SK-N-SH treated with all-trans-retinoic acid at 6 μM for 48 hours (cell line): ENCODE measurements around the gene MEIOC.

Source experiments
- ATAC-seq: fragments of 200-7000 bp; cut with Tn5 transposase; 3 replicates; pipeline ENCODE4 v1.9.1; 2020; ENCODE audit warnings: mild to moderate bottlenecking, moderate library complexity
- ARNTL ChIP-seq: fragments of 450-650 bp; formaldehyde crosslinking; IDR thresholded peaks from 2 replicates; pipeline ENCODE4 v1.5.0; 2020; ENCODE audit warnings: low read depth, mild to moderate bottlenecking, moderate library complexity, borderline replicate concordance
- BACH2 ChIP-seq: fragments of 250-450 bp; sonication (Bioruptor Pico); IDR thresholded peaks from 2 replicates; pipeline ENCODE4 v1.9.0; 2021; ENCODE audit warnings: mild to moderate bottlenecking, borderline replicate concordance
- ESRRG ChIP-seq: fragments of 250-450 bp; sonication (Bioruptor Pico); IDR thresholded peaks from 2 replicates; pipeline ENCODE4 v1.6.1; 2021; ENCODE audit warnings: mild to moderate bottlenecking
- GLIS3 ChIP-seq: fragments of 250-450 bp; sonication (Bioruptor Pico); IDR thresholded peaks from 2 replicates; pipeline ENCODE4 v1.5.0; 2020; ENCODE audit warnings: mild to moderate bottlenecking, moderate library complexity
- ISL1 ChIP-seq: fragments of 250-450 bp; sonication (Bioruptor Pico); IDR thresholded peaks from 2 replicates; pipeline ENCODE4 v2.1.2; 2022; ENCODE audit warnings: mild to moderate bottlenecking, moderate library complexity
- OSR1 ChIP-seq: fragments of 250-450 bp; sonication (Bioruptor Pico); IDR thresholded peaks from 2 replicates; pipeline ENCODE4 v1.8.0; 2022; ENCODE audit warnings: moderate library complexity, mild to moderate bottlenecking, inconsistent platforms
- POU6F1 ChIP-seq: fragments of 250-450 bp; sonication (Bioruptor Pico); IDR thresholded peaks from 2 replicates; pipeline ENCODE4 v1.8.0; 2021; ENCODE audit warnings: low read depth, mild to moderate bottlenecking, moderate library complexity, borderline replicate concordance
- PPARA ChIP-seq: fragments of 250-450 bp; sonication (Bioruptor Pico); IDR thresholded peaks from 2 replicates; pipeline ENCODE4 v1.5.0; 2020; ENCODE audit warnings: mild to moderate bottlenecking, borderline replicate concordance
- RARB ChIP-seq: fragments of 250-450 bp; sonication (Bioruptor Pico); IDR thresholded peaks from 2 replicates; pipeline ENCODE4 v1.8.0; 2021; ENCODE audit warnings: mild to moderate bottlenecking, moderate library complexity
- SNAI2 ChIP-seq: fragments of 250-450 bp; sonication (Bioruptor Pico); IDR thresholded peaks from 2 replicates; pipeline ENCODE4 v1.5.0; 2020; ENCODE audit warnings: mild to moderate bottlenecking, moderate library complexity
- TCF4 ChIP-seq: fragments of 250-450 bp; sonication (Bioruptor Pico); IDR thresholded peaks from 2 replicates; pipeline ENCODE4 v1.8.0; 2021; ENCODE audit warnings: mild to moderate bottlenecking, moderate library complexity, borderline replicate concordance
- TOX ChIP-seq: fragments of 250-450 bp; sonication (Bioruptor Pico); IDR thresholded peaks from 2 replicates; pipeline ENCODE4 v1.8.0; 2021; ENCODE audit warnings: mild to moderate bottlenecking, moderate library complexity, borderline replicate concordance
- ZC3H10 ChIP-seq: fragments of 250-450 bp; sonication (Bioruptor Pico); IDR thresholded peaks from 2 replicates; pipeline ENCODE4 v1.5.1; 2021; ENCODE audit warnings: mild to moderate bottlenecking, moderate library complexity
- ZFP30 ChIP-seq: fragments of 450-650 bp; formaldehyde crosslinking; IDR thresholded peaks from 2 replicates; pipeline ENCODE4 v1.5.0; 2022; ENCODE audit warnings: mild to moderate bottlenecking, moderate library complexity
- ZNF565 ChIP-seq: fragments of 450-650 bp; formaldehyde crosslinking; conservative IDR thresholded peaks from 2 replicates; pipeline ENCODE4 v1.5.0; 2020; ENCODE audit warnings: low read depth, mild to moderate bottlenecking, moderate library complexity
- ZNF70 ChIP-seq: fragments of 450-650 bp; formaldehyde crosslinking; IDR thresholded peaks from 2 replicates; pipeline ENCODE4 v1.5.0; 2020; ENCODE audit warnings: mild to moderate bottlenecking, moderate library complexity
- ZNF8 ChIP-seq: fragments of 450-650 bp; formaldehyde crosslinking; IDR thresholded peaks from 2 replicates; pipeline ENCODE4 v1.5.0; 2020; ENCODE audit warnings: mild to moderate bottlenecking, moderate library complexity
- TF ChIP-seq, protein P1 (sequence below): fragments of 250-450 bp; sonication (Bioruptor Pico); IDR thresholded peaks from 2 replicates; pipeline ENCODE4 v1.5.1; 2021; ENCODE audit warnings: mild to moderate bottlenecking, moderate library complexity
- TF ChIP-seq, protein P2 (sequence below): fragments of 250-450 bp; sonication (Bioruptor Pico); IDR thresholded peaks from 2 replicates; pipeline ENCODE4 v1.5.1; 2020; ENCODE audit warnings: low read depth, mild to moderate bottlenecking, moderate library complexity
- TF ChIP-seq, protein P3 (sequence below): fragments of 250-450 bp; sonication (Bioruptor Pico); IDR thresholded peaks from 2 replicates; pipeline ENCODE4 v1.8.0; 2020; ENCODE audit warnings: mild to moderate bottlenecking, moderate library complexity, borderline replicate concordance

The MEIOC gene

DNA sequence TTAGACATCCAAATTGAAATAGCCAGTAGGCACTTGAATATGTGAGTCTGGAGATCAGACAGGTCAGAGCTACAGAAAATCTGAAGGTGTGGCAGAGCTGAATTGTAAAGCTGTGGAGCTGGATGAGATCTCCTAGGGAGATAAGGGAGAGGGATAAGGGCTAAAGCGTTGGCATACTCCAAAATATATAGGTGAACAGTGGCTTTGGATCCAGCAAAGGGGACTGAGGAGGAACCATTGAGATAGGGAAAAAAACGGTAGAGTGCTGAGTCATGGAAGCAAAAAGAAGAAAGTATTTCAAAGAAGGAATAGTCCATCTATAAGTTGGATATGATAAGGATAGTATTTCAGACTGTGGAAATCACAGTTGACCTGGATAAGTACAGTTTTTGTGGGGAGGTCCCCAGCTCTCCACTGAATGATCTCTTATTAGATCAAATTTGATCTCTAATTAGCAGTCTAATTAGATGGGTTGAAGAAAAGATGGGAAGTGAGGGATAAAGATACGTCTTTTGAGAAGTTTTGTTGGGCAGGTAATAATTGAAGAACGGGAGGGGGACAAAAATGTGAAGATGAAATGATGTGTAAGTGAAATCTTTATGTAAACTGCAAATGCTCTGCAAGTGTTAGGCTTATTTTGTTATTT lies 51.6 kb downstream of the MEIOC start:
- ATAC-seq = no peak
- TF ChIP-seq TOX (CRISPR knock-in tag) = no peak
- TF ChIP-seq OSR1 (CRISPR knock-in tag) = no peak
- no peak for TF ChIP-seq TCF4 (CRISPR knock-in tag)
- no peak for TF ChIP-seq POU6F1 (CRISPR knock-in tag)
- TF ChIP-seq ZFP30 = no peak
- TF ChIP-seq ISL1 (CRISPR knock-in tag) = no peak
- no peak for TF ChIP-seq ZNF565 (CRISPR knock-in tag)
- TF ChIP-seq ZNF70 = no peak
- TF ChIP-seq, protein P1, sequence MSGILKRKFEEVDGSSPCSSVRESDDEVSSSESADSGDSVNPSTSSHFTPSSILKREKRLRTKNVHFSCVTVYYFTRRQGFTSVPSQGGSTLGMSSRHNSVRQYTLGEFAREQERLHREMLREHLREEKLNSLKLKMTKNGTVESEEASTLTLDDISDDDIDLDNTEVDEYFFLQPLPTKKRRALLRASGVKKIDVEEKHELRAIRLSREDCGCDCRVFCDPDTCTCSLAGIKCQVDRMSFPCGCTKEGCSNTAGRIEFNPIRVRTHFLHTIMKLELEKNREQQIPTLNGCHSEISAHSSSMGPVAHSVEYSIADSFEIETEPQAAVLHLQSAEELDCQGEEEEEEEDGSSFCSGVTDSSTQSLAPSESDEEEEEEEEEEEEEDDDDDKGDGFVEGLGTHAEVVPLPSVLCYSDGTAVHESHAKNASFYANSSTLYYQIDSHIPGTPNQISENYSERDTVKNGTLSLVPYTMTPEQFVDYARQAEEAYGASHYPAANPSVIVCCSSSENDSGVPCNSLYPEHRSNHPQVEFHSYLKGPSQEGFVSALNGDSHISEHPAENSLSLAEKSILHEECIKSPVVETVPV = no peak
- TF ChIP-seq, protein P2, sequence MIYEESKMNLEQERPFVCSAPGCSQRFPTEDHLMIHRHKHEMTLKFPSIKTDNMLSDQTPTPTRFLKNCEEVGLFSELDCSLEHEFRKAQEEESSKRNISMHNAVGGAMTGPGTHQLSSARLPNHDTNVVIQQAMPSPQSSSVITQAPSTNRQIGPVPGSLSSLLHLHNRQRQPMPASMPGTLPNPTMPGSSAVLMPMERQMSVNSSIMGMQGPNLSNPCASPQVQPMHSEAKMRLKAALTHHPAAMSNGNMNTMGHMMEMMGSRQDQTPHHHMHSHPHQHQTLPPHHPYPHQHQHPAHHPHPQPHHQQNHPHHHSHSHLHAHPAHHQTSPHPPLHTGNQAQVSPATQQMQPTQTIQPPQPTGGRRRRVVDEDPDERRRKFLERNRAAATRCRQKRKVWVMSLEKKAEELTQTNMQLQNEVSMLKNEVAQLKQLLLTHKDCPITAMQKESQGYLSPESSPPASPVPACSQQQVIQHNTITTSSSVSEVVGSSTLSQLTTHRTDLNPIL (CRISPR knock-in tag) = no peak
- no peak for TF ChIP-seq RARB (CRISPR knock-in tag)
- no peak for TF ChIP-seq SNAI2
- TF ChIP-seq PPARA (CRISPR knock-in tag) = no peak
- no peak for TF ChIP-seq ARNTL (CRISPR knock-in tag)

- TF ChIP-seq TOX (CRISPR knock-in tag) = no peak
- no peak for TF ChIP-seq TCF4 (CRISPR knock-in tag)
- no peak for TF ChIP-seq OSR1 (CRISPR knock-in tag)
- no peak for TF ChIP-seq GLIS3 (CRISPR knock-in tag)
- TF ChIP-seq, protein P2 (CRISPR knock-in tag) = no peak
- TF ChIP-seq ZNF565 (CRISPR knock-in tag) = no peak
- TF ChIP-seq POU6F1 (CRISPR knock-in tag) = no peak
- TF ChIP-seq RARB (CRISPR knock-in tag) = no peak
- TF ChIP-seq, protein P3, sequence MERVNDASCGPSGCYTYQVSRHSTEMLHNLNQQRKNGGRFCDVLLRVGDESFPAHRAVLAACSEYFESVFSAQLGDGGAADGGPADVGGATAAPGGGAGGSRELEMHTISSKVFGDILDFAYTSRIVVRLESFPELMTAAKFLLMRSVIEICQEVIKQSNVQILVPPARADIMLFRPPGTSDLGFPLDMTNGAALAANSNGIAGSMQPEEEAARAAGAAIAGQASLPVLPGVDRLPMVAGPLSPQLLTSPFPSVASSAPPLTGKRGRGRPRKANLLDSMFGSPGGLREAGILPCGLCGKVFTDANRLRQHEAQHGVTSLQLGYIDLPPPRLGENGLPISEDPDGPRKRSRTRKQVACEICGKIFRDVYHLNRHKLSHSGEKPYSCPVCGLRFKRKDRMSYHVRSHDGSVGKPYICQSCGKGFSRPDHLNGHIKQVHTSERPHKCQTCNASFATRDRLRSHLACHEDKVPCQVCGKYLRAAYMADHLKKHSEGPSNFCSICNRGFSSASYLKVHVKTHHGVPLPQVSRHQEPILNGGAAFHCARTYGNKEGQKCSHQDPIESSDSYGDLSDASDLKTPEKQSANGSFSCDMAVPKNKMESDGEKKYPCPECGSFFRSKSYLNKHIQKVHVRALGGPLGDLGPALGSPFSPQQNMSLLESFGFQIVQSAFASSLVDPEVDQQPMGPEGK = no peak
- no peak for TF ChIP-seq ESRRG (CRISPR knock-in tag)
- no peak for TF ChIP-seq BACH2
- no peak for TF ChIP-seq ARNTL (CRISPR knock-in tag)
- TF ChIP-seq ISL1 (CRISPR knock-in tag) = no peak
- TF ChIP-seq ZNF8 = no peak
- TF ChIP-seq ZC3H10 (CRISPR knock-in tag) = no peak
- ATAC-seq = peak; percentile 84
Observed at GRCh38 chr17:44708401-44709263, 52.4 kb downstream of the MEIOC start, which contains the start of gene DBF4B. DBF4B (plus strand) TSS chr17:44708665; CDS start chr17:44708821, 156 bp downstream.
